ENCODE measurements around the gene TMEM253.

GRCh38 chr14:21109377-21110138 lies 8.7 kb downstream of the TMEM253 start:
- no peak for TF ChIP-seq POLR2A (IDR thresholded peaks at IDR 0.05; ENCODE audit: low read length)
- TF ChIP-seq GATA1 (IDR thresholded peaks at IDR 0.05; ENCODE audit: low read depth, low read length) = no peak
